ENCODE measurements around the gene FBLN2.

The FBLN2 gene

DNA sequence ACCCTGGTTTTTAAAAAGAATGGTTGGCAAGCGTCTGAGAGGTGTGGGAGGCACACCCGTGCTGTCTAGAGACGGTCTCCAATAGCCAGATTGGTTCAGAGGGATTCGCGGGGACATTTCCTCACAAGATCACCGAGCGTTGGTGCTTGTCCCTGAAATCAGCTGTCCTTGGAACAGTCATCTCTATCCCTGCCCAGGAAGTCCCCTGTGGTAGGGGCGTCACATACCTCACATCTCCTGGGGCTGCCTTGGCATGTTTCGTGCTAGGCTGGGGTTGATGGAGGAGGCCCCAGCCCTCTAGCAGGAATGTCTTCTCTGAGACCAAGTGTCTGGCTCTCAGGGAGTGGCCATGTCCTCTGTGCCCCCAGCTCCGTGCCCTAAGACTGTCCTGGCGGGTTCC is 6.8 kb downstream of the FBLN2 start:
- H3K27me3 ChIP-seq (ENCODE audit: insufficient read depth, low read depth), result peaks cover 10% of the 10 kb centered on the region; the same call in 1 of the 2 replicates
- H2AFZ ChIP-seq (ENCODE audit: low read depth), result no peak overlapping the region
- TF ChIP-seq CTCF (conservative IDR thresholded peaks at IDR 0.05; ENCODE audit: low read depth, low read length), result no peak
- H3K4me1 ChIP-seq (ENCODE audit: low read depth, poor library complexity, severe bottlenecking), result peaks cover 6% of the 10 kb centered on the region
- no peaks in the 10 kb centered on the region for H4K20me1 ChIP-seq (ENCODE audit: insufficient read depth)
- H3K79me2 ChIP-seq (ENCODE audit: insufficient read depth, low read depth), result no peaks in the 10 kb centered on the region
- no peak overlapping the region for H3K9ac ChIP-seq
- H3K4me3 ChIP-seq (IDR thresholded peaks at IDR 0.05; ENCODE audit: insufficient read depth, low read depth, low read length), result no peak overlapping the region
- no peak overlapping the region for H3K4me2 ChIP-seq
- no peak overlapping the region for H3K27ac ChIP-seq
- H3K36me3 ChIP-seq (ENCODE audit: insufficient read depth), result no peaks in the 10 kb centered on the region

DNA sequence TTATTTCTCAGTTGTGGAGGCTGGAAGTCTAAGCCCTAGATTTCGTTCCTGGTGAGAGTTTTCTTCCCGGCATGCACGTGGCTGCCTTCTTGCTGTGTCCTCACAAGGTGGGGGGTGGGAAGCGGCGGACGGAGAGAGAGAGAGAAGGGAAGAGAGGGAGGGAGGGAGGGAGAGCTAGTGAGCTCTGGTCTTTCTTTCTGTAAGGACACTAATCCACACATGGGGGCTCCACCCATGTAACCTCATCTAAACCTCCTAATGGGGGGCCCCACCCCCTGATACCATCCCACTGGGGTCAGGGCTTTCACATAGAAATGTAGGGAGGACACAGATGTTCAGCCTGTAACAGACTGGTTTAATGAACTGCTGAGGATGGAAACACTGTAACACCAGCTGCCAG is 7.3 kb downstream of the FBLN2 start:
- Histone ChIP-seq H2AFZ (ENCODE audit: low read depth) (no peak overlapping the region), H3K4me1 (ENCODE audit: low read depth, poor library complexity, severe bottlenecking) (peaks cover 6% of the 10 kb centered on the region), H3K36me3 (ENCODE audit: insufficient read depth) (no peaks in the 10 kb centered on the region), H3K27me3 (ENCODE audit: insufficient read depth, low read depth) (peaks cover 10% of the 10 kb centered on the region; the same call in 1 of the 2 replicates), H3K4me3 (IDR thresholded peaks at IDR 0.05; ENCODE audit: insufficient read depth, low read depth, low read length) (no peak overlapping the region), H3K27ac (no peak overlapping the region), H4K20me1 (ENCODE audit: insufficient read depth) (no peaks in the 10 kb centered on the region), H3K9ac (no peak overlapping the region), H3K79me2 (ENCODE audit: insufficient read depth, low read depth) (no peaks in the 10 kb centered on the region), H3K4me2 (no peak overlapping the region)
- no peak for TF ChIP-seq CTCF (conservative IDR thresholded peaks at IDR 0.05; ENCODE audit: low read depth, low read length)

GRCh38 chr3:13556917-13557316 is 8.0 kb downstream of the FBLN2 start:
- H3K4me1 ChIP-seq (ENCODE audit: low read depth, poor library complexity, severe bottlenecking), result peaks cover 6% of the 10 kb centered on the region
- H3K36me3 ChIP-seq (ENCODE audit: insufficient read depth), result no peaks in the 10 kb centered on the region
- no peak overlapping the region for H3K4me3 ChIP-seq (IDR thresholded peaks at IDR 0.05; ENCODE audit: insufficient read depth, low read depth, low read length)
- peaks cover 9% of the 10 kb centered on the region; the same call in 1 of the 2 replicates for H3K27me3 ChIP-seq (ENCODE audit: insufficient read depth, low read depth)
- H3K27ac ChIP-seq, result no peak overlapping the region
- no peaks in the 10 kb centered on the region for H3K79me2 ChIP-seq (ENCODE audit: insufficient read depth, low read depth)
- no peaks in the 10 kb centered on the region for H4K20me1 ChIP-seq (ENCODE audit: insufficient read depth)
- no peak overlapping the region for H3K4me2 ChIP-seq
- no peak overlapping the region for H3K9ac ChIP-seq
- H2AFZ ChIP-seq (ENCODE audit: low read depth), result no peak overlapping the region
- TF ChIP-seq CTCF (conservative IDR thresholded peaks at IDR 0.05; ENCODE audit: low read depth, low read length), result no peak

DNA sequence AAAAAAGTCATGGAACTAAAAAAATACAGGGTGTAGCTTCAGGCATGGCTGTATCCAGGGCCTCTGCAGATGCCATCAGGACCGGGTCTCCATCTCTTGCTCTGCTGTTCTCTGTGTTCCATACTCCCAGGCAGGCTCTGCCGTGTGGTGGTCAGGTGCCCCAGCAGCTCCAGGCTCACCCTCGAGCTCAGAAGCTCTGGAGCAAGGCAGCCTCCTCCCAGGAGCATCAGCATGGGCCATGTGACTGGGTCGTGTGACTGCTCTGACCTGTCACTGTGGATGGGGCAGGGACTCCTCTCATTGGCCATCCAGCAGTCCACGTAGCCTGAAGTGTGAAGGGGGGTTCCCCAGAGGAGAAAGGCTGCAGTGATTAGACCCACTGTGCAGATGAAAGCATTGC is 8.5 kb downstream of the FBLN2 start:
- Histone ChIP-seq H4K20me1 (ENCODE audit: insufficient read depth) (no peaks in the 10 kb centered on the region), H3K4me3 (IDR thresholded peaks at IDR 0.05; ENCODE audit: insufficient read depth, low read depth, low read length) (no peak overlapping the region), H3K36me3 (ENCODE audit: insufficient read depth) (no peaks in the 10 kb centered on the region), H3K9ac (no peak overlapping the region), H2AFZ (ENCODE audit: low read depth) (no peak overlapping the region), H3K4me1 (ENCODE audit: low read depth, poor library complexity, severe bottlenecking) (peaks cover 6% of the 10 kb centered on the region), H3K27me3 (ENCODE audit: insufficient read depth, low read depth) (peaks cover 8% of the 10 kb centered on the region; the same call in 1 of the 2 replicates), H3K27ac (no peak overlapping the region), H3K79me2 (ENCODE audit: insufficient read depth, low read depth) (no peaks in the 10 kb centered on the region), H3K4me2 (no peak overlapping the region)
- TF ChIP-seq CTCF (conservative IDR thresholded peaks at IDR 0.05; ENCODE audit: low read depth, low read length), result no peak
